ENCODE results near the gene ITGA4.

ITGA4 gene

GRCh38 chr2:181457741-181458425 lies 697 bp downstream of the ITGA4 start:
- H2AFZ ChIP-seq (ENCODE audit: low read depth, low read length) = peak overlapping the region; percentile 56
- TF ChIP-seq CTCF (IDR thresholded peaks at IDR 0.05; ENCODE audit: borderline replicate concordance, extremely low read depth, low read length, poor library complexity, severe bottlenecking) = no peak
- peaks cover 12% of the 10 kb centered on the region for H4K20me1 ChIP-seq (ENCODE audit: insufficient read depth, low read length)
- H3K27me3 ChIP-seq (ENCODE audit: insufficient read depth, low read length, poor library complexity) = no peaks in the 10 kb centered on the region
- peak overlapping the region; percentile 91 for H3K4me2 ChIP-seq (ENCODE audit: insufficient read depth, low read length)
- peak; percentile 38 for ATAC-seq (ENCODE audit: insufficient read depth, low read depth)
- H3K4me3 ChIP-seq (ENCODE audit: low read depth in 1 of 2, low read length in 2 of 2) = peak overlapping the region; percentile 65 to 66
- H3K36me3 ChIP-seq (ENCODE audit: insufficient read depth, low read length) = peaks cover 52% of the 10 kb centered on the region
- peaks cover 56% of the 10 kb centered on the region for H3K79me2 ChIP-seq (ENCODE audit: insufficient read depth, low read length)
- peak overlapping the region; percentile 99 for H3K9ac ChIP-seq (ENCODE audit: low read depth, low read length)
- DNase-seq = peak; percentile 72
- no peaks in the 10 kb centered on the region for H3K9me3 ChIP-seq (ENCODE audit: insufficient read depth, low read length, severe bottlenecking)
- H3K4me1 ChIP-seq (ENCODE audit: insufficient read depth, low read length) = peaks cover 55% of the 10 kb centered on the region
- H3K27ac ChIP-seq (ENCODE audit: low read length) = peak overlapping the region; percentile 97

GRCh38 chr2:181458871-181459270 lies 1.7 kb downstream of the ITGA4 start:
- Histone ChIP-seq H3K9me3 (ENCODE audit: insufficient read depth, low read length, severe bottlenecking) (no peaks in the 10 kb centered on the region), H3K27ac (ENCODE audit: low read length) (peak overlapping the region; percentile 97), H3K27me3 (ENCODE audit: insufficient read depth, low read length, poor library complexity) (no peaks in the 10 kb centered on the region), H3K79me2 (ENCODE audit: insufficient read depth, low read length) (peaks cover 66% of the 10 kb centered on the region), H3K36me3 (ENCODE audit: insufficient read depth, low read length) (peaks cover 62% of the 10 kb centered on the region), H3K4me3 (ENCODE audit: low read depth in 1 of 2, low read length in 2 of 2) (peak overlapping the region; percentile 65 to 66), H3K4me1 (ENCODE audit: insufficient read depth, low read length) (peaks cover 65% of the 10 kb centered on the region), H4K20me1 (ENCODE audit: insufficient read depth, low read length) (peaks cover 22% of the 10 kb centered on the region), H2AFZ (ENCODE audit: low read depth, low read length) (no peak overlapping the region), H3K9ac (ENCODE audit: low read depth, low read length) (peak overlapping the region; percentile 99), H3K4me2 (ENCODE audit: insufficient read depth, low read length) (peak overlapping the region; percentile 91)
- no peak for TF ChIP-seq CTCF (IDR thresholded peaks at IDR 0.05; ENCODE audit: borderline replicate concordance, extremely low read depth, low read length, poor library complexity, severe bottlenecking)
- no peak for TF ChIP-seq EZH2 (IDR thresholded peaks at IDR 0.05; ENCODE audit: borderline replicate concordance, low read depth, low read length, severe bottlenecking)
- ATAC-seq (ENCODE audit: insufficient read depth, low read depth) = no peak
- no peak for DNase-seq

GRCh38 chr2:181459621-181460021 lies 2.4 kb downstream of the ITGA4 start:
- peaks cover 29% of the 10 kb centered on the region for H4K20me1 ChIP-seq (ENCODE audit: insufficient read depth, low read length)
- DNase-seq = no peak
- H3K79me2 ChIP-seq (ENCODE audit: insufficient read depth, low read length) = peaks cover 74% of the 10 kb centered on the region
- peak overlapping the region; percentile 97 for H3K27ac ChIP-seq (ENCODE audit: low read length)
- peaks cover 68% of the 10 kb centered on the region for H3K4me1 ChIP-seq (ENCODE audit: insufficient read depth, low read length)
- H3K27me3 ChIP-seq (ENCODE audit: insufficient read depth, low read length, poor library complexity) = no peaks in the 10 kb centered on the region
- no peak for ATAC-seq (ENCODE audit: insufficient read depth, low read depth)
- TF ChIP-seq EZH2 (IDR thresholded peaks at IDR 0.05; ENCODE audit: borderline replicate concordance, low read depth, low read length, severe bottlenecking) = no peak
- no peak for TF ChIP-seq CTCF (IDR thresholded peaks at IDR 0.05; ENCODE audit: borderline replicate concordance, extremely low read depth, low read length, poor library complexity, severe bottlenecking)
- H3K4me3 ChIP-seq (ENCODE audit: low read depth in 1 of 2, low read length in 2 of 2) = peak overlapping the region; percentile 65 to 66
- peaks cover 70% of the 10 kb centered on the region for H3K36me3 ChIP-seq (ENCODE audit: insufficient read depth, low read length)
- peak overlapping the region; percentile 99 for H3K9ac ChIP-seq (ENCODE audit: low read depth, low read length)
- H3K9me3 ChIP-seq (ENCODE audit: insufficient read depth, low read length, severe bottlenecking) = no peaks in the 10 kb centered on the region
- H3K4me2 ChIP-seq (ENCODE audit: insufficient read depth, low read length) = peak overlapping the region; percentile 91
- no peak overlapping the region for H2AFZ ChIP-seq (ENCODE audit: low read depth, low read length)

All from DND-41 (cell line).